PC-9 (cell line): Measurements from ENCODE around the gene PCED1B.

ENCODE experiments used
- EZH2 ChIP-seq: fragments of 200-600 bp; sonication (generic); IDR thresholded peaks from 2 replicates; pipeline ENCODE4 v1.8.0; 2017; ENCODE audit warnings: antibody characterized with exemption, low read depth
- TF ChIP-seq, protein P1 (sequence below): fragments of 200-600 bp; sonication (generic); conservative IDR thresholded peaks from 2 replicates; pipeline ENCODE4 v1.6.1; 2017; ENCODE audit warnings: mixed run types, antibody characterized with exemption, mild to moderate bottlenecking, moderate library complexity

DNA sequence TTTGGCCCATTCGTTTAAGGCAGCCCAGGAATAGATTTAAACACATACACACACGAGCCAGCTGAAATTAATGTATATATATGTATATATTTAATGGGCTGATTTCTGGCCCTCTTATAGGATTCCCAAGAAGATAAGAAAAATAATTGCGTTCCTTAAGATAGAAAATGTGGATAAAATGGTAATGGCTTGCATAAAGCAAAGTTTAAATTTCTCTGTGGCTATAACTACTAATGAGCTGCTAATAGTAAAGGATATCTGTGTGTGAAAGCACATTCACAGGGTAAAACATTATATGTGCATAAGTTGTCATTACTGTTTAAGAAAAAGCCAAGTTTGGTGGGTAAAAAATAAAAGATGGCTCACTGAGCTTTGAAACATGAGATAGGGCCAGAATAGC is 134.0 kb downstream of the PCED1B start:
- TF ChIP-seq, protein P1, sequence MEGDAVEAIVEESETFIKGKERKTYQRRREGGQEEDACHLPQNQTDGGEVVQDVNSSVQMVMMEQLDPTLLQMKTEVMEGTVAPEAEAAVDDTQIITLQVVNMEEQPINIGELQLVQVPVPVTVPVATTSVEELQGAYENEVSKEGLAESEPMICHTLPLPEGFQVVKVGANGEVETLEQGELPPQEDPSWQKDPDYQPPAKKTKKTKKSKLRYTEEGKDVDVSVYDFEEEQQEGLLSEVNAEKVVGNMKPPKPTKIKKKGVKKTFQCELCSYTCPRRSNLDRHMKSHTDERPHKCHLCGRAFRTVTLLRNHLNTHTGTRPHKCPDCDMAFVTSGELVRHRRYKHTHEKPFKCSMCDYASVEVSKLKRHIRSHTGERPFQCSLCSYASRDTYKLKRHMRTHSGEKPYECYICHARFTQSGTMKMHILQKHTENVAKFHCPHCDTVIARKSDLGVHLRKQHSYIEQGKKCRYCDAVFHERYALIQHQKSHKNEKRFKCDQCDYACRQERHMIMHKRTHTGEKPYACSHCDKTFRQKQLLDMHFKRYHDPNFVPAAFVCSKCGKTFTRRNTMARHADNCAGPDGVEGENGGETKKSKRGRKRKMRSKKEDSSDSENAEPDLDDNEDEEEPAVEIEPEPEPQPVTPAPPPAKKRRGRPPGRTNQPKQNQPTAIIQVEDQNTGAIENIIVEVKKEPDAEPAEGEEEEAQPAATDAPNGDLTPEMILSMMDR, result no peak
- no peak for TF ChIP-seq EZH2
